Umbilical cord (tissue), 2 donors: ENCODE results near the gene C19orf38. TPM values are rescaled to one million over a fixed set of nuclear protein-coding genes. Genes with fewer than 3 reads are reported as not detected.
"Not testable (repeated sequence)": the region's sequence is repeated elsewhere in the genome, so short reads cannot be mapped to it uniquely, and the experiment has no call there.

Experiments used
- DNase-seq: peaks from one replicate; pipeline ENCODE4 v3.0.0-alpha.2; 2015; ENCODE audit warnings: low spot score
- total RNA-seq: library from RNA; depleted of rRNA; stranded (reverse); fragments of >200 nt; gene quantifications from one replicate; pipeline ENCODE4 v1.2.3, GENCODE V29; 2014; ENCODE audit warnings: low replicate concordance; ENCODE audit not compliant: insufficient read depth

Gene C19orf38
- total RNA-seq, 1 donor from 2014 or later, result 3.9 TPM

DNA sequence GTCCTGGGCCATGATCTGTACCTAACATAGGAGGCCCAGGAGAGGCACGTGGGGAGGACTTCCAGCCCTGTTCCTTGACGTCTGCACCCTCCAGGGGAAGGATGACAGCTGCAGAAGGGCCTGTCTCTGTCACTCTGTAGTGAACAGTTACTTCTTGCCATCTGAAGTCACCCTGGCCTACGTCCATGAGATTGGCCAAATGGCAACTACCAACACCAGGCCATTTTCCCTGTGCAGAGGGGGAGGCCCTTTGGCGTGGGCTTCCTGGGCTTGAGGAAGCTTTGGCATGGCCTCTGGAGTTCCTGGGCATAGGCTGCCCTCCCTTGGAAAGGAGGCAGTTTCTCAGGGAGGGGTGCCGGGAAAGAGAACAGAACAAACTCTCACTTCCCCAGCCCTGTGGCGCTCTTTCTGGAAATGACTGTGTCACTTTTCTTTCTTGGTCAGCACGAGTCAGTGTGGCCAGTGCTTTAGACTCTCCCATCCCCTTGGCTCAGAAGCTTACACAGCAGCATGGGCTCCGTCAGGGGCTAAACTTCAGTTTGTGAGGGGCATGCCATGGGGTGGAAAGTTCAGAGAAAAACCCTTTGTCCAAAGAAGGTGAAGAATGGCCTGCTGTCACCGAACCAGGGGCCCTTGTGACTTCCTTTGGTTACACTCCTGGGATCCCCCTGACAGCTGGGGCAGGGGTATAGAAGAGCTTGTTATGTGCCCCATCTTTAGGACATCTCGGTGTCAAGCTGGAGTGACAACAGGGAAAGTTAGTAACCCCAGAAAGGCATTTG lies 28.4 kb downstream of the C19orf38 start:
- no peak for DNase-seq

DNA sequence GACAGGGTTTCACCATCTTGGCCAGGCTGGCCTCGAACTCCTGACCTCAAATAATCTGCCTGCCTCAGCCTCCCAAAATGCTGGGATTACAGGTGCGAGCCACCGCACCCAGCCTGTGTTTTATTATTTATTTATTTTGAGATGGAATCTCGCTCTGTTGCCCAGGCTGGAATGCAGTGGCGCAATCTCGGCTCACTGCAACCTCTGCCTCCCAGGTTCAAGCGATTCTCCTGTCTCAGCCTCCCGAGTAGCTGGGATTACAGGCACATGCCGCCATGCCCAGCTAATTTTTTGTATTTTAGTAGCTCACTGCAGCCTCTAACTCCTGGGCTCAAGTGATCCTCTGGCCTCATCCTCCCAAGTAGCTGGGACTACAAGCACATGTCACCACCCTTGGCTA lies 29.4 kb downstream of the C19orf38 start:
- DNase-seq, result not testable (repeated sequence)

DNA sequence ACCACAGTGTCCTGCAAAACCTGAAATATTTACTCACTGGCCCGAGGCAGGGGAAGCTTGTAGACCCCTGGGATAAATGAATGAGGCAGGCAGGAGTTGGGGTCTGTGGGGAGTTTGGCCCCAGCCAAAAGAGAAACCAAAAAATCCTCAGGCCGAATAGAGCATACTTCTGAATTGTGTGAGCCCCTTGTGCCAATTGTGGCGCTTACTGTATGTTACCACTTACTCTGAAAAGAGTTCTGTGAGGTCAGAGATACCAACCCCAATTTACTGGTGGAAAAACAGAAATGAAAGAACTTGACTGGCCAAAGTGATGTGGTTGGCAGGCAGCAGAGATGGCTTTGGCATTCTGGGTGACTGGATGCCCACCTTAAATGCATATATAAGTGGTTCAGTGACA lies 30.0 kb downstream of the C19orf38 start:
- DNase-seq, result no peak

DNA sequence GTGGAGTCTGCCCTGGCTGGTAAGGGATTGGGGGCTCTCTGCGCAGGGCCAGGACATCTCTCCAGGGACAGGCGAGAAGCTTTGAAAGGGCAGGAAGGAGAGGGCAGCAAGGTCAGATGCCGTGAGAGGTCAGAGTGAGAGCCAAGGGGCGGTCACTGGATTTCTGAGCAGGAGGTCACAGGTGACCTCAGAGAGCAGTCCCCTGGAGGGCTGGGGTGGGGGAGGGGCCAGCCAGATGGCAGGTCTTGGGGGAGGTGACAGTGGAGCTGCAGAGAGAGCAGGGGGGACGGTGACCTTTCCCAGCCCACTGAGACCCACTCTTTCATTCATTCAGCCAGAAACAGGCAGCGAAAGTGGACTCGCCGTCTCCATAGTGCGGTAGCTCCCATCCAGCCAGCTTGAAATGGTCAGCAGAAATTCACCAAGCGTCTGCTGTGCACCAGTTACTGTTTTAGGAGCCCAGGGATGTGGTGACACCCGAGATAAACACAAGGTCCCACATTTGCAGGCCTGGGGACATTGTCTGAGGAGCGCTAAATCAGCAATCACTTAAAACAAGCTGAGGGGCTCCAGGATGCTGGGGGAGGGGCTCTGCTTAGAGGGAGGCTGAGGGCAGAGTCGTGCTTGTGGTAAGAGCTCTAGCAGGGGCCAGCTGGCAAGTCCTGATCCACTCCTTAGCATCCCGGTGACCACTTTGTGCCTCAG lies 33.3 kb downstream of the C19orf38 start:
- DNase-seq, result no peak

DNA sequence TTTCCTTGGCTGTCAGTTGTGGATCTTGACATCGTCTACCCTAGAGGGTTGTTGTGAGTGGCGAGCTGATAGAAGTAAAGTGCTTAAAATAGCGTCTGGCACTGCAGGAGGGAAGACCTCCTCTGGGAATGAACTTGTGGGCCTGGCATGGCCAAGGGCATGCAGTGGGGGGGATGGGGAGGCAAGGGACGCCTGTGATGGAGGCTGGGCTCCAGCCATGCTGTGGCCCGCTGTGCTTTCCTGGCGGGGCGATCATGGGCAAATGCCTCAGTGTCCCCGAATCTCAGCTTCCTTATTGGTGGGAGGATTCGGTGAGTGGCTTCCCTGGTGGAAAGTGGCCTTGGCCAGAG lies 33.9 kb downstream of the C19orf38 start:
- no peak for DNase-seq

DNA sequence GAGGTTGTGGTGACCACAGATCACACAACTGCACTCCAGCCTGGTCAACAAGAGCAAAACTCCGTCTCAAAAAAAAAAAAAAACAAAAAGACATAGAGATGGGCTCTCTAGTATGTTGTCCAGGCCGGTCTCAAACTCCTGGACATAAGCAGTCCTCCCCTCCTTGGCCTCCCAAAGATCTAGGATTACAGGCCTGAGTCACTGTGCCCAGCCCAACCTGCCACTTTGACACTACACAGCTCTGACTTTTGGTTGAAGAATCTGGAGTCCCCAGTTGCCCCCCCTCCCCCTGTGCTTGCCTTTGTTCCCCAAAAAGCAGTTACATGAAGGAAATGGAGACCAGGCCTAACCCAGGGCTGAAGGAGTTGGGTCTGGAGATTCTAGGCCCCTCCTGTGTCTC lies 36.1 kb downstream of the C19orf38 start:
- peak; percentile 96 for DNase-seq

DNA sequence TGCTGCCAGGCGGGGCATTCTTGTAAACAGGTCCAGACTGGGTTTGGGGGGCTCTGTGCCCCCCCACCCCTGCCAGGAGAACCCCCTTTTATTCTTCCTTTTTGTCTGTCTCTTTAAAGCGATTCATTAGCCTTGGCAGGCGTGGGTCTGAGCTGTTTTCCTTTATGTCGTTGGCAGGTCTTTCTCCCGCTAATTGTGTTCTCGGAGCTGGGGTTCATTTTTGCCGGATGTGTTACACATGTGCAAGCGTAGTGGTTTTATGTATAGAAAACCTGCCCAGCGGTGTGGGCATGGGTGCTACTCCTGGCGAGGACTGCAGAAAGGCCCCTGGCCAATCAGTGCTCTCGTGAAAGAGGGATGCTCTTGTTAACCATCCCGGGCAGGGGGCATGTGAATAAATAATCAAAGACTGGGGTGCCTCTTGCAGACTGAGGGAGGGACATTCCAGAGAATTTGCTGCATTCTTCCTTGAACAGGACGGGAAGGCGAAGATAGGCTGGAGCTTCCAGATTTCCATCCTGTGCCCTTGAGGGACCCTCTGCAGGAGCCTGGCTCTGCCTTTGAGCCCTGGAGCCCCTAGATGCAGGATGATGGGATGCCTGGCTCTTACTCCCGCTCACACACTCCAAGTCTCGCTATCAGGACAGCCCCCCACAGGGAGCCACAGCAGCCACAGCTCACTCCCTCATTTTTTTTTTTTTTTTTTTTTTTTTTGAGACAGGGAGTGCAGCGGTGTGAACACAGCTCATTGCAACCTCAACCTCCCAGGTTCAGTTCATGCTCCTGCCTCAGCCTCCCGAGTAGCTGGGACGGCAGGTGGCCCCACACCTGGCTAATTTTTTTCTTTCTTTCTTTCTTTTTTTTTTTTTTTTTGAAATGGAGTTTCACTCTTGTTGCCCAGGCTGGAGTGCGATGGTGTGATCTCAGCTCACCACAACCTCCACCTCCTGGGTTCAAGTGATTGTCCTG lies 37.3 kb downstream of the C19orf38 start:
- DNase-seq, result peak; percentile 48

DNA sequence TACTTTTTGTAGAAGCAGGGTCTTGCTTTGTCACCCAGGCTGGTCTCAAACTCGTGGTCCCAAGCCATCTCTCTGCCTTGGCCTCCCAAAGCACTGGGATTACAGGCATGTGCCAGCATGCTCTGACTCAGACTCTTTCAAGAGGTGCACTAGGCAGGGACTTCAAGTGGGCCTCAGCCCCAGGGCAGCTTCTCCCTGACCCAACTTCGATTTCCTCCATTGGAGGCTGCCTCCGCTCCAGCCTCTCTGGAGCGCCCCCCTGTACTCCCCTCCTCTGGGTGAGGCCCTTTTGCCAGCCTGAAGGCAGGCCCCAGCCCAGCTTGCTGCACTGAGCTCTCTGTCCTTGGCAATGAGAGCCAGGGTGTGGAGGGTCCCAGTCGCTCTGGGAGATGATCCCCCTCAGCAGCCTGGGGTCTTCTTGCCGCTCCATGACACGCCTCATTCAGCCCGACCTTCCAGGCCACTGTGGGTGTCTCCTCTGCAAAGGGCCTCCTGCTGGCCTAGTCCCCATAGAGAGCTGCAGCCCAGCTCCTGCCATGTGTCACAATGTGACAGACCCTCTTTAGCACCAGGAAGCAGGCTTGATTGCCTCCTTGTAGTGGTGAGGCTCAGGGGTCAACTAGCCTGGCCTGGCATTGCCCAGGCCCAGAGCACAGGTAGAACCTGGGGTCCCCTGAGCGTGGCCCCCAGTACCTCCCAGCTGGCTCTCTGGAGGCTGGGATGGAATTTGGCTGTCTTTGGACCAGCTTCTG lies 39.6 kb downstream of the C19orf38 start:
- DNase-seq, result no peak

DNA sequence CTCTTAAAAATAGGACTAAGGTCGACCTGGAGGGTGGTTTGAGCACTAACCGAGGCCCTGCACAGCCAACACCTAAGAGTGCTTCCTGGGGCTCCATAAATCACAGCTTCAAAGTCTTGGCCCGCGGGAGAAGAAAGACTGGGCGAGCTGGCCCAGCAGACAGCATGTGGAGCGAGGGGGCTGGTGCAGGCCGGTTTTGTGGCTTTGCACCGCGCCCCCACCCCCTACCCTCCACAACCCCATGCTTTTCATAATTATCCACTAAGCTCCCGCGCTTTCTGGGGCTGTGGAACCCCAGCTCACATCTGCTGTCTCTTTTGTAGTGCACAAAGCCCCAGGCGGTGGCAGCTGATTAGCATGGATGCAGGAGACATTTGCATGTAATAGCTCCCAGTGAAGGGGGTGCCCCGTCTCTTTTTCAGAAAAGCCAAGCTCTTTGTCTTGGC lies 40.2 kb downstream of the C19orf38 start:
- DNase-seq, result peak; percentile 48

DNA sequence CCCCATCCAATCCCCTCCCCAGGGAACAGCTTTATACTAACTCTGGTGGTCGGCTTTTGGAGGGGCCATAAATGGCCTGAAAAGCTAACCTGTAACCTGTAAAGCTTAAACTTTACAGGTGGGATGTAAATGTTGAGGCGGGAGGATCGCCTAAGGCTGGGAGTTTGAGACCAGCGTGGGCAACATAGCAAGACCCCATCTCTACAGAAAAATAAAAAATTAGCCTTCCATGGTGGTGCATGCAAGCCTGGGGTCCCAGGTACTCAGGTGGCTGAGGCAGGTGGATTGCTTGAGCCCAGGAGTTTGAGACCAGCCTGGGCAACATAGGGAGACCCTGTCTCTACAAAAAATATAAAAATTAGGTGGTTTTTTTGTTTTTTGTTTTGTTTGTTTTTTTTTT lies 41.7 kb downstream of the C19orf38 start:
- DNase-seq, result no peak

DNA sequence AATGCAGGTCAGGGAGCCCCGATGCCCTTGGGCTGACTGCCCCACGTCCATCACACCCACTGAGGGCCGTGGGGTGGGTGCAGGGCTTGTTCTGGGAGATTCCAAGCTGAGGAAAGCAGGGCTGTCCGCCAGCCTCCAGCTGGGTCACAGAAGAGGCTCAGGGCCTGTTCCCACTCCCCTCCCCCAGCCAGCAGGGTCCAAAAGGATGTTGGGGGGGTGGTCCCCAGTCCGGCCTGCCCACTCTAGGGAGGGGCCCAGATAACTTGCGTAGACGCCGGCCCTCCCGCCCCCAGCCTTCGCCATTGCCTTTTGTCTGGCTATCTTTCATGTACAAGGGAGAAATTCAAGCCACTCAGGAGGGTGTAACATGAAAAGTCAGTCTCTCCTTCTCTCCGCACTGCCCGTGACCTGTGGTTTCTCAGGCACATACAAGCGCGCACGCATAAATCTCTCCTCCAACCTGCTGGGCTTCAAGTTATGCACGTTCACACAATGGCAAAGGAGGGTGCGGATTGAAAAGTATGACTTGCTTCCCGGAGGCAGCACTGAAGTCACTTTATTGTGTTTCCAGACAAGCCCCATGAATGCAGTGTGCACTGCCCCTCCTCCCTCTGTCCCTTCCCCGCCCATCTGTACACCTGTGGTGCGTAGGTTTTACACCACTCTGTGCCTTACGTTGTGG lies 43.3 kb downstream of the C19orf38 start:
- peak; percentile 81 for DNase-seq

DNA sequence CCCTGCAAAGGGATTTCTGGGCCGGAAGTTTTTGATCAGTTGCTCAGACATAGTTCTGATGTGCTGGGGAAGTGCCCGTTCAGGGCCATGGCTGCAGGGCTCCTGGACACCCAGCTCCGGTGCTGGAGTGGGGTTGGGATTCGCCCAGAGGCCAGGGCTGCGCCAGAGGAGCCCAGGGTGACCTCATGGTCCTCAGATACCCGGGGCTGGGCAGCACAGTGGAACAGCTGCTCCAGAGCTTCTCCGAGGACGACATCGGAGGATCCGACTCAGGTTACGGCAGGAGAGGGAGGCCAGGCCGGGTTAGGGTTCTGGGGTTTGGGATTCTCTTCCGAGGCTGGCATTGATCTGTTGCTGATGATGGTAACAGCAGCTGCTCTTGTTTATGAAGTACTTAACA lies 44.0 kb downstream of the C19orf38 start:
- DNase-seq, result no peak

DNA sequence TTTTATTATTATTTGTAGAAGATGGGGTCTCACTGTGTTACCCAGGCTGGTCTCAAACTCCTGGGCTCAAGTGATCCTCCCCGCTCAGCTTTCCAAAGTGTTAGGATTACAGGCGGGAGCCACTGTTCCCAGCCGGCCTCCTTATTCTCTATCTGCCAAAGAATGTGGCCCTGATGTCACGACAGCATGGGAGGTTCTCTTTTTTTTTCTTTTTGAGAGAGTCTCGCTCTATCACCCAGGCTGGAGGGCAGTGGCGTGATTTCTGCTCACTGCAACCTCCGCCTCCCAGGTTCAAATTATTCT lies 46.6 kb downstream of the C19orf38 start:
- DNase-seq, result no peak

DNA sequence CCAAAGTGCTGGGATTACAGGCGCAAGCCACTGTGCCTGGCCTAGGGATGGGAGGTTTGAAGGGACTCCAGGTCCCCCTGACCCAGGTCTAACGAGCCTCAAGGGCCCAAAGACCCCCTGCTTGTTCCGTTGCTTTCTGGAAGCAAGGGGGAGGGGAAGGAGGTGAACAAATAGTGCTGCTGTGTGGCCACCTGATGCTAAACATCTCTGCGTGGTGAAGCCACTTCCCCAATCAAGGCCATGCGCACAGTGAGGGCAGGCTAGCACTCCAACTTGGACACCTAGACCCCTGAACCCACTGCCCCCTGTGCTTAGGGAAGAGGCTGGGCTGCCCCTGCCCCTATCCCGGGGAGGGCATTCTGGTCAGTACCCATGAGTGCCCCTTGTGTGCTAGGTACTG lies 47.1 kb downstream of the C19orf38 start:
- DNase-seq, result no peak

DNA sequence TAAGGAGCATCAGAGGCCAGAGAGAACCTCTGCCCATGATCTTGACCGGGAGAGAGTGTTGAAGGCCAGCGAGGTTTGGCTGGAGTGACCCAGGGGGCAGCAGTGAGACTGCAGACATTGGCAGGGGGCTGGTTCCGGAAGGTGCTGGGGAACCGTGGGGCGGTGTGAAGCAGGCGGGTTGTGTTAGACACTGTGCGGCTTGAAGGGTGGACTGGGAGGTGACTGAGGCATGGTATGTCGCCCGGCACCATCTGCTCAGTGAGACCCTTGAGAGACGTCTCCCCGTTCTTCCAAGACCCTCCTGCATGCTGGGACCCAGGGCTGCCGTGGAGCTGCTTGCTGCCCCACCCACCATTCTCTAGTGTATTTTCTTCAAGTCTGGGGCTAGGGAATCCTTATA lies 47.7 kb downstream of the C19orf38 start:
- DNase-seq, result no peak

DNA sequence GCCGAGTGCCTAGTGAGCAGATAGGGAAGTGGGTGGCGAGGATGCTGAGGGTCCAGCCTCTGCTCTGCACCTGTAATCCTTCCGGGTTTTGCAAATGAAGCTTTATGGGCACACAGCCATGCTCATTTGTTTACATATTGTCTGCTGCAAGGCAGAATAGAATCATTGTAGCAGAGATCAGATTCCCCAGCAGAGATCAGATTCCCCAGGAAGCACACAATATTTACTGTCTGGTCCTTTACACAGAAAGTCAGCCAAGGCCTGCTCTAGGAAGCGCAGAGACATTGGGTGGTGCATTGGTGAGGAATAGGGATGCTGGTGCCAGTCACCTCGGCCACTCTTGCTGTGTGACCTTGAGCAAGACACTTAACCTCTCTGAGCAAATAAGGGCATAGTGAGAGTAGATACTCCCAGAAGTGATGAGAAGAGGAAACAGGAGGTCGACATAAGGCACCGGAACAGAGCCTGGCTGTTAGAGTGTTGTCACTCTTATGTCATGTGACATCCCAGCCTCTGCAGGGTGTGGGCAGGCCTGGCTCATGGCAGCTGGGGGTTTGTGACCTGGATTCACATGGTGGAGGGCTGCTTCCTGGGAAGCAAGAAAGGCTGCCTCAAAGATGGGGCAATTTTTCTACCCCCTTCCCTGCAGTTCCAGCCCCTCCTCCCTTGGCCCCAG lies 48.8 kb downstream of the C19orf38 start:
- no peak for DNase-seq

DNA sequence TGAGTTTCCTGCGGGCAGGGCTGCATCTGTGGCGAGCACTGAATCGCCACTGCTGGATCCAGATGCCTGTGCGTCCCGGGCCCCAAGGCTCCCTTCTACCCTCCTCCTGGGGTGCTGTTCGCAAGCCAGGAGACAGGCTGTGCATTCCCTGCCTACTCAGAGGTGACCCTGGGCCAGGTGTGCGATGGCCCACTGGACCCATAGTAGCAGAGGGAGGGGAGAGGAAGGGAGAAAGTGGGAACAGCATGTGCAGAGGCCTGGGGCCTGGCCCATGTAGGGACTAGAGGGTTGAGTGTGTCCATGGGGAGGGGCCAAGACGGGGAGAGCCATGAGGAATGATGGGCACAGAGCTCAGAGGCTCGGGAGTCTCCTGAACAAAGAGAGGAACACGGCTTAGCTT lies 50.4 kb downstream of the C19orf38 start:
- DNase-seq, result no peak

DNA sequence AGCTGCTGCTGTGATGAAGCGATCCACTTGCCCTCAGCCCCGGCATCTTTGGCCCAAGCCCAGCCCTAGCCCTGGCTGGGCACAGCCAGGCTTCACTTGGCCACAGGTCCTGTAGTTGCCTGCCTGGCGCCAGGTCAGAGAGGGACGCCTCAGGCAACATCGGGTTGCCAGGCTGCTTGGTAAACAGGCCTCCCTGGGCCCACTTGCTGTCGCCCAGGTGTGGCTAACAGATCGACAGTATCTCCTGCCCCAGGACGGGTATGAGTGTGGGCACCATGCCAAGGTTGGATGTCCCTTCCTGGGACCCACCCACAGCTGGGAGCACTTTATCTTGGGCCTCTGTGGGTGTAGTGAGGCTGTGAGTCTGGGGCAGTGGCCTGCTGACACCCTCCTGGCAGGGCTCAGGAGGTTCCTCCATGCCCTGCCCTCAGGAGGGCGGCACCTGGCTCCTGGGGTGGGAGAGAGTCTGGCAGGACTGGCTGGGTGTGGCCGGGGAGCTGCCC lies 51.0 kb downstream of the C19orf38 start:
- DNase-seq, result no peak

DNA sequence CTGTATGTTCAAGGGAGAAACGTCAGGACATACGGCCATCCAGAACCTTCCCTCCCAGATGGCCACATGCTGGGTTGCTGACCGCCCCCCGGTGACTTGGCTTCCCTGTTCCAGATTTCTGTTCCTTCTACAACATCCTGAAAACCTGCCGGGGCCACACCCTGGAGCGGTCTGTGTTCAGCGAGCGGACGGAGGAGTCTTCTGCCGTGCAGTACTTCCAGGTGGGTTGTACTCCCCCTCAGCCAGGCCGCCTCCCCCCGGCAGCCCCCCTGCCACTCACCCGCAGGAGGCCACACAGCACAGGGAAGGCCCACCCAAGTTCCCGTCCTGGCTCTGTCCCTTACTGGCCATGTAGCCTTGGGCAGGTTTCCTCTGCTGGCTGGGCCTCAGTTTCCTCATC lies 59.7 kb downstream of the C19orf38 start:
- DNase-seq, result no peak

DNA sequence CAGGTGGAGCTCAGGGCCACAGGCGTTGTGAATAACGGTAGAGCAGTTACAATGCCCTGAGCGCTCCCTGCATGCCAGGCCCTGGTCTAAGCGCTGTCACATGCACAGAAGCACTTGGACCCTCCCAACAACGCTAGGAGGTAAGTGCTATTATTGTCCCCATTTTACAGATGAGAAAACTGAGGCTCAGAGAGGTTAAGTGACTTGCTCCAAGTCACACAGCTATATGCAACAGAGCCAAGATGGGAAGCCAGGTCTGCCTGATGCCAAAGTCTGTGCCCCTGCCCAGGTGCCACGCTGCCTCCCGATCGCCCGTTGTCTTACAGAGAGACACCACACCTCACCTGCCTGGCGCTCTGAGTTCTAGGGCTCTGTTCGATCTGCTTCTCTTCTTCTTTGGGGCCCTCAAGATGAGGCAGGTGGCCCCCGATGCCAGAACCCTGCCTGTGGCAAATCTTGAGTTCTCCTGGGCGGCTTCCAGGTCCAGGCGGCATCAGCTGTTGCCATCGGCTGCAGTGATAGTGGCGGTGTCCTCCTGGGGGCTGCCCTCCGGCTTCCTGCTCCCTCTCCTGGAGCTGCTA lies 60.3 kb downstream of the C19orf38 start:
- no peak for DNase-seq
